Stomach (tissue), 9 donors: ENCODE results near the gene PLXNB3. TPM values are rescaled to one million over a fixed set of nuclear protein-coding genes. Genes with fewer than 3 reads are reported as not detected.
"Not testable (repeated sequence)": the region's sequence is repeated elsewhere in the genome, so short reads cannot be mapped to it uniquely, and the experiment has no call there.

ENCODE experiments used
- DNase-seq, 2 donors: peaks; one replicate each; pipeline versions ENCODE4 v3.0.0 to v3.0.0-alpha.2; 2013 to 2019
- H3K27ac ChIP-seq, 5 donors: fragments of 200-600 bp in 4 of 5; sonication (generic) in 4 of 5; one replicate each; pipeline ENCODE4 v1.5.1; 2013 to 2019; ENCODE audit warnings: mild to moderate bottlenecking in 1 of 5, moderate library complexity in 1 of 5
- H3K27me3 ChIP-seq, 3 donors: fragments of 200-600 bp; sonication (generic); one replicate each; pipeline ENCODE4 v1.5.1; 2017 to 2019; ENCODE audit warnings: mixed run types in 1 of 3
- H3K36me3 ChIP-seq, 4 donors: fragments of 200-600 bp; sonication (generic); 1 replicate in 3 of 4; 2 replicates in 1 of 4; pipeline ENCODE4 v1.5.1; 2016 to 2019
- H3K4me1 ChIP-seq, 4 donors: fragments of 200-600 bp; sonication (generic); one replicate each; pipeline ENCODE4 v1.5.1; 2016 to 2019
- H3K4me3 ChIP-seq, 4 donors: fragments of 200-600 bp; sonication (generic) in 3 of 4; one replicate each; pipeline ENCODE4 v1.5.1; 2016 to 2019; ENCODE audit warnings: mild to moderate bottlenecking in 1 of 4
- H3K9me3 ChIP-seq, 4 donors: fragments of 200-600 bp; sonication (generic); one replicate each; pipeline ENCODE4 v1.5.1; 2016 to 2019
- EP300 ChIP-seq: sonication (generic); formaldehyde crosslinking; IDR thresholded peaks from one replicate; pipeline ENCODE4 v1.6.1; 2017; ENCODE audit warnings: antibody characterized with exemption
- POLR2A ChIP-seq, 4 donors: fragments of 450-650 bp; IDR thresholded peaks; one replicate each; pipeline ENCODE4 v1.6.1; 2016; ENCODE audit warnings: antibody characterized with exemption in 4 of 4, control low read depth in 2 of 4, mild to moderate bottlenecking in 1 of 4, moderate library complexity in 1 of 4
- POLR2AphosphoS5 ChIP-seq, 3 donors: sonication (generic); formaldehyde crosslinking; IDR thresholded peaks; one replicate each; pipeline ENCODE4 v1.6.1; 2016; ENCODE audit warnings: antibody characterized with exemption in 3 of 3
- WGBS, 5 donors: extraction: QIAGEN DNeasy Blood & Tissue Kit in 3 of 5; methylation state at CpG; one replicate each; pipeline versions ENCODE4 v1.1.5 to v1.1.7; 2013 to 2018; 5-methylcytosine and 5-hydroxymethylcytosine counted together
- intact Hi-C: fragments of 100-400 bp; cut with DNase I; formaldehyde crosslinking; loops from one replicate; pipeline ENCODE4 v1.15.1; 2023; ENCODE audit warnings: low total_unique reads
- polyA plus RNA-seq, 3 donors: library from polyadenylated mRNA; stranded (reverse); fragments of 200-250 nt; gene quantifications; one replicate each; pipeline ENCODE4 v1.2.3, GENCODE V29; 2013
- total RNA-seq, 5 donors: library from RNA; depleted of rRNA; stranded (reverse); fragments of >200 nt; gene quantifications; one replicate each; pipeline versions ENCODE4 v1.1.0 to v1.2.3, GENCODE V29; 2014 to 2016
- TF ChIP-seq, protein P1 (sequence below), 7 experiments: fragments of 450-650 bp in 4 of 7; fragments of 200-600 bp in 3 of 7; sonication (generic) in 3 of 7; IDR thresholded peaks; one replicate each; pipeline ENCODE4 v1.5.1; 2016 to 2019; ENCODE audit warnings: antibody characterized with exemption in 7 of 7, control low read depth in 2 of 7, mild to moderate bottlenecking in 1 of 7
- donor health status: healthy with polysubstance abuse.
- donor health status: Bipolar disorder and iron deficiency.
- donor health status: healthy.

PLXNB3 gene
- total and polyA plus RNA-seq, 8 donors, result 1.8 to 49.2 (median 8.9) TPM

DNA sequence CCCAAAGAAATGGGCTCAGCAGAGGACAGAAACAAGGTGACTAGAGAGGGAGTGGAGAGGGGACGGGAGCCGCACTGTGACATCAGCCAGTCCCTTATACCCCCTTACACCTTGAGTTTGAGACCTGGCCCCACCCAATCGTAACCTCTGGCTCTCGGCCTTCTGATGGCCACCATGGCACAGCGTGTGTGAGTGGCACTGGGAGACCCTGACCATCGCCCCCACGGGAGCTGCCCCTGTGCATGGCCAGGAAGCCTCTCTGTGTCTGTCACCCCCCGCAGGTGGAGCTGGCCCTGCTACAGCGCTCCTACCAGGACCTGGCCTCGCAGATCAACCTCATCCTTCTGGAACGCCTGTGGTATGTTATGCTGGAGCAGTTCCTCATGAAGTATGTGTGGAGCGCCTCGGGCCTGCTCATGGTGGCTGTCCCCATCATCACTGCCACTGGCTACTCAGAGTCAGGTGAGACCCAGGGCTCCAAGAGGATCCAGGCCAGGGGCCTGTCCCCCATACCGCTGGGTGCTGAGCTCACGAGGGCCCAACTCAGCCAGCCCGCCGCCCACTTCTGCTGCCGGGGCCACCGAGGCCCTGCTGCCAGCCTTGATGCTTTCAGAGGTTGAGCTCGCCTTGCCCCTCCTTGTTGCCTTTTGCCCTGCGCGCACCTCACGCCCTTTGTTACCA, 35.0 kb upstream of the PLXNB3 start:
- Histone ChIP-seq H3K36me3 (peaks cover 0 to 27% (median 11%) of the 10 kb centered on the region in 4 donors), H3K4me1 (peaks cover 32 to 43% (median 41%) of the 10 kb centered on the region in 4 donors), H3K4me3 (no peak overlapping the region), H3K9me3 (peaks cover 0 to 36% (median 6%) of the 10 kb centered on the region in 4 donors), H3K27ac (no peak overlapping the region), H3K27me3 (no peaks in the 10 kb centered on the region)
- intact Hi-C loops, result no loop called here
- 88 to 97% (median 91%) methylated on average over 10 to 23 of the region's 23 CpGs for WGBS, 5 donors
- TF ChIP-seq, protein P1, sequence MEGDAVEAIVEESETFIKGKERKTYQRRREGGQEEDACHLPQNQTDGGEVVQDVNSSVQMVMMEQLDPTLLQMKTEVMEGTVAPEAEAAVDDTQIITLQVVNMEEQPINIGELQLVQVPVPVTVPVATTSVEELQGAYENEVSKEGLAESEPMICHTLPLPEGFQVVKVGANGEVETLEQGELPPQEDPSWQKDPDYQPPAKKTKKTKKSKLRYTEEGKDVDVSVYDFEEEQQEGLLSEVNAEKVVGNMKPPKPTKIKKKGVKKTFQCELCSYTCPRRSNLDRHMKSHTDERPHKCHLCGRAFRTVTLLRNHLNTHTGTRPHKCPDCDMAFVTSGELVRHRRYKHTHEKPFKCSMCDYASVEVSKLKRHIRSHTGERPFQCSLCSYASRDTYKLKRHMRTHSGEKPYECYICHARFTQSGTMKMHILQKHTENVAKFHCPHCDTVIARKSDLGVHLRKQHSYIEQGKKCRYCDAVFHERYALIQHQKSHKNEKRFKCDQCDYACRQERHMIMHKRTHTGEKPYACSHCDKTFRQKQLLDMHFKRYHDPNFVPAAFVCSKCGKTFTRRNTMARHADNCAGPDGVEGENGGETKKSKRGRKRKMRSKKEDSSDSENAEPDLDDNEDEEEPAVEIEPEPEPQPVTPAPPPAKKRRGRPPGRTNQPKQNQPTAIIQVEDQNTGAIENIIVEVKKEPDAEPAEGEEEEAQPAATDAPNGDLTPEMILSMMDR (IDR thresholded peaks at IDR 0.05), result no peak
- no peak for TF ChIP-seq POLR2AphosphoS5 (IDR thresholded peaks at IDR 0.05)
- no peak for TF ChIP-seq EP300
- TF ChIP-seq POLR2A (IDR thresholded peaks at IDR 0.05), result no peak
- DNase-seq, result no peak

DNA sequence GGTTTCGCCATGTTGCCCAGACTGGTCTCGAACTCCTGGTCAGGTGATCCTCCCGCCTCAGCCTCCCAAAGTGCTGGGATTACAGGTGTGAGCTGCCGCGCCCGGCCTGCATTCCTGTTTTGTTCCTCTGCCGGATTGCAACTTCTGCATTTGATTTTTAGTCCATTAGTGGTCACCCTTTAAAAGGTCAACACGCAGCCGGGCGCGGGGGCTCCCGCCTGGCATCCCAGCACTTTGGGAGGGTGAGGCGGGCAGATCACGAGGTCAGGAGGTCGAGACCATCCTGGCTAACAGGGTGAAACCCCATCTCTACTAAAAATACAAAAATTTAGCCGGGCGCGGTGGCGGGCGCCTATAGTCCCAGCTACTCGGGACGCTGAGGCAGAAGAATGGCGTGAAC, 33.9 kb upstream of the PLXNB3 start:
- peaks cover 32 to 40% (median 37%) of the 10 kb centered on the region in 4 donors for H3K4me1 ChIP-seq
- H3K27ac ChIP-seq, intact Hi-C loops, H3K27me3 ChIP-seq, DNase-seq, H3K4me3 ChIP-seq: not testable (repeated sequence)
- H3K9me3 ChIP-seq, result peaks cover 0 to 34% (median 6%) of the 10 kb centered on the region in 4 donors
- 92 to 97% (median 93%) methylated on average over 6 to 23 of the region's 23 CpGs for WGBS, 5 donors
- peaks cover 0 to 27% (median 11%) of the 10 kb centered on the region in 4 donors for H3K36me3 ChIP-seq

DNA sequence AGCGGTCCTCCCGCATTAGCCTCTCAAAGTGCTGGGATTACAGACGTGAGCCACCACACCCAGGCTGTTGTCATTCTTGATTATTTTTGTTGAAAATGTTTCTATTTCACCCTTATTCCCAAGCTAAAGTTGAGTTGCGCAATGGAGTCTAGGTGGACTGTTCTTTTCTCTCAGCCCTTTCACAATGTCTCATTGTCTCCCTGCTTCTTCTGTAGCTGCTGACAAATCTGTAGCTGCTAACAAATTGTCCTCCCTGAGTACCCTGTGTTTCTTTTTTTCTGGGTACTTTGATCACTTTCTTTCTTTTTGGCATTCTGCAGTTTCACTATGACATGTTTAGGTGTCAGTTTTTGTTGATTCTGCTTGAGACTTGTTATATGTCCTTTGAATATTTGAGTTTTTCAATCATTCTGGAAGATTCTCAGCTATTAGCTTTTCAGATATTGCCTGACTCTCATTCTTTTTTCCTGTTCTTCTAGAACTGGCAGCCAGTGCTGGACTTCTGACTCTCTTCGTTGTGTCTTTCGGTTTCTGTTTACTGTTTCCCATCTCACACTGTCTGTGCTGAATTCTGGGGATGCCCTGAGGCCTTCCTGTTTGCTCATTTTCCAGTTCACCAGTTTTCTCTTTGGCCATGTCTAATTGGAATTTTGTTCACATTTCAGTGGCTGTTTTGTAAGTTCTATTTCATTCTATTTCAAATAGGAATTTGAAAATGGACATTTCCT, 32.8 kb upstream of the PLXNB3 start:
- intact Hi-C loops, result no loop called here
- Histone ChIP-seq H3K27ac (no peak overlapping the region), H3K27me3 (no peaks in the 10 kb centered on the region), H3K9me3 (peaks cover 0 to 36% (median 6%) of the 10 kb centered on the region in 4 donors), H3K4me1 (peaks cover 20 to 29% (median 26%) of the 10 kb centered on the region in 4 donors), H3K36me3 (peaks cover 0 to 31% (median 14%) of the 10 kb centered on the region in 4 donors), H3K4me3 (no peak overlapping the region)
- 69 to 90% (median 88%) methylated on average over 6 of the region's 6 CpGs for WGBS, 5 donors
- TF ChIP-seq EP300 (no peak), POLR2A (IDR thresholded peaks at IDR 0.05) (no peak), POLR2AphosphoS5 (IDR thresholded peaks at IDR 0.05) (no peak)
- TF ChIP-seq, protein P1 (IDR thresholded peaks at IDR 0.05), result no peak
- DNase-seq, result no peak

DNA sequence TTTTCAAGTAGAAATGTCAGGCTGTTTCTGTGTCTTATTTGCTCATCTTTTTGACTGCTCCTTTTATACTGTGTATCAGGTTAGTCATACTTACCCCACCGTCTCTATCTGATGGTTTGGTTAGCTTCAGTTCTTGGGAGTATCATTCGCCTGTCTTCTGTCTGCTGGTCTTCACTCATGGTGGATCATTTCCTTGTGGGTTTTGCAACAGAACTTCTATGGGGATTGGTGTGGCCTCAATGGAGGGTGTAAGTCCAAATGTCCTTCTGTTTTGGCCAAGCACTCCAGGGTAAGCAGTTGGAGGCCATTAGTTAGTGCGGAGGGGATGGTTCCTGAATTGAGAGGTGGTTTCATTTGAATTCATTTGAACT, 32.2 kb upstream of the PLXNB3 start:
- peaks cover 0 to 36% (median 18%) of the 10 kb centered on the region in 4 donors for H3K36me3 ChIP-seq
- WGBS, 5 donors, result 65 to 95% (median 92%) methylated on average over 3 of the region's 3 CpGs
- H3K9me3 ChIP-seq, result peaks cover 0 to 36% (median 6%) of the 10 kb centered on the region in 4 donors
- no peak overlapping the region for H3K4me3 ChIP-seq
- no peak for DNase-seq
- TF ChIP-seq, protein P1 (IDR thresholded peaks at IDR 0.05), result no peak
- H3K4me1 ChIP-seq, result peaks cover 15 to 23% (median 20%) of the 10 kb centered on the region in 4 donors
- intact Hi-C loops, result no loop called here
- peak overlapping the region in 1 of 5 donors; percentile 17 for H3K27ac ChIP-seq
- H3K27me3 ChIP-seq, result no peaks in the 10 kb centered on the region
